HG02870 (cell line): ENCODE measurements around the gene SYMPK.
A peak's percentile ranks its signal among the peaks of the same experiment; 100 is the strongest.
"Not testable (repeated sequence)": the region's sequence is repeated elsewhere in the genome, so short reads cannot be mapped to it uniquely, and the experiment has no call there.

ENCODE experiments used
- ATAC-seq: cut with Tn5 transposase; IDR thresholded peaks from one replicate; pipeline ENCODE4 v1.9.1; 2021; ENCODE audit warnings: mild to moderate bottlenecking, moderate library complexity; ENCODE audit not compliant: unreplicated experiment

The SYMPK gene

DNA sequence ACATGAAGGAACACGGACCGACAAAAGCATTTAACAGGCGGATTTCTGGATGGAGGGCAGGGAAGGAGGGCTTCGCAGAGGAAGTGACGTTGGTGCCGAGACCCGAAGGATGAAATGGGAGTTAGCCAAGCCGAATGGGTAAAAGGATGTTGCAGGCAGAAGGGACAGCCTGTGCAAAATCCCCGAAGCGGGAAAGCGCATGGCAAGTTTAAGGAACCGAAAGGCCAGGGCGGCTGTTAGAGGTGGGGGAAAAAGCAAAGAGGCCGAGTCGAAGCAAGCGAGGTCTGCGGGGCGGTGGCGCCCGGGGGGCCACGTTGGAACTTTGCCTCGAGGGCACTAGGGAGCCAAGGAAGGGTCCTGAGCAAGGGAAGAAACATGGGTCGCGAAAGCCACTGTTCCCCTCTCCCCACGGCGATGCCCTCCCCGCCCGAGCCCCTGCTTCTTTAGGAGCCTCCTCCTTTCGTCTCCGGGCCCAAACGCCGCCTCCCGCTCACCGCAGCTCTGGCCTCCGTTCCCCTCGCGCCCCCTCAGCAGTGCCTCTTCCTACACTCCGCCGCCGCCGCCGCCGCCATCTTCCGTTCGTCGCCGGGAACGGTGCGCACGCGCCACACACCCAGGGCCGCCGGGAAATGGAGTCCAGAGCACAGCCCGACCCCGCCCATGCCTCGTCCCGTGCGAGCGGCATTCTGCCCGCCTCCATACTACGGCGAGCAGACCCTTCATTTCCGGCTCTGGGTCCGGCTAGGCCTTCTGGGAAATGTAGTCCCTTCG, at the start of gene SYMPK:
TSS of gene SYMPK (minus strand) at position 584 of the 771 bp plus-strand sequence. CDS start 8,652 bp downstream, outside the sequence.
- peak; percentile 91 for ATAC-seq

DNA sequence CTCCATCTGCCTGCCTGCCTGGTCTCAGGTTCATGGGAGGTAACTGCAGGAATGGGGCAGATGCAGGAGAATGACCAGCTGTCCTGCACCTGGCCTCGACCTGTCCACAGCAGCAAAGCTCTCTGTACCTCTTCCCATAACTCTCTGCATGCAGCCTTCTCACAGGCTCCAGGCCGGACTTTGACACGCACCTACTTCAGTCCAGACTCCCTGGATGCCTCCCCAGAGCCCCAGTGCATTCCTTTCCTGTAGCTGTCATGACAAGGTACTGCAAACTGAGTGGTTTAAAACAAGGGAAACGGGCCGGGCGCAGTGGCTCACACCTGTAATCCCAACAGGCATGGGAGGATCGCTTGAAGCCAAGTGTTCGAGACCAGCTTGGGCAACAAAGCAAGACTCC, 48.3 kb upstream of the SYMPK start:
- ATAC-seq: no peak

DNA sequence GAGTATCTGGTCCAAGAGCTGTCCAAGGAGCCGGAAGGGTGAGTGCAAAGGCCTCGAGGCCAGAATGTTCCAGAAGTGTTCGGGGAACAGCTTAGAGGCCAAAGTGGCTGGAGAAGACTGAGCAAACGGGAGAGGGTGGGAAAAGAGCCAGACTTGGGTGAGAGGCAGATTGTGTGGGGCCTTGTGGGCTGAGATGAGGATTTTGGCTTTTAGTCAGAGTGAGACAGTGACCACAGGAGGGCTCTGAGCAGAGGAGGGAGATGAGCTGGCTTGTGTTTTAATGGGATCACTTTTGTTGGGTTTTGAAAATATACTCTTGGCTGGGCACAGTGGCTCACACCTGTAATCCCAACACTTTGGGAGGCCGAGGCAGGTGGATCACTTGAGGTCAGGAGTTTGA, 46.0 kb upstream of the SYMPK start:
- no peak for ATAC-seq

DNA sequence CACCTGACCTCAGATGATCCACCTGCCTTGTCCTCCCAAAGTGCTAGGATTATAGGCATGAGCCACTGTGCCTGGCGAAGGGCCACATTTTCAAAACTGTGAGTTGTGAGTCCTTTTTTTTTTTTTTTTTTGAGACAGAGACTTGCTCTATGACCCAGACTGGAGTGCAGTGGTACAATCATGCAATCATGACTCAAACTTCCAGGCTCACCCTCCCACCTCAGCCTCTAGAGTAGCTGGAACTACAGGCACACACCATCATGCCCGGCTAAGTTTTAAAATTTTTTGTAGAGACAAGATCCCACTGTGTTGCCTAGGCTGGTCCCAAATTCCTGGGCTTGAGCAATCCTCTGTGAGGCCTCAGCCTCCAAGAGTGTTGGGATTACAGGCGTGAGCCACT, 43.3 kb upstream of the SYMPK start:
- ATAC-seq: no peak

DNA sequence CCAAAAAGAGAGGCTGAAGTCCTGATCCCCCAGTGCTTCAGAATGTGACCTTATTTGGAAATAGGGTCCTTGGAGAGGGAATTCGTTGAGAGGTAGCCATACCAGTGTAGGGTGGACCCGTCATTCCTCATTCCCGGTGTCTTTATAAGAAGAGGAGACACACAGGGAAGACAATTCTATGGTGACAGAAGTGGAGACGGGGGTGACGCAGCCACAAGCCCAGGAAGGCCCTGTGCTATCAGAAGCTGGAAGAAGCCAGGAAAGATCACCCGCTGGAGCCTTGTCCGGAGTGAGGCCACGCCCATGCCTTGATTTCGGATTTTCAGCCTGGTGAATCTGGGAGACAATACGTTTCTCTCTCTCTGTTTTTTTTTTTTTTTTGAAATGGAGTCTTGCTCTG, 42.1 kb upstream of the SYMPK start:
- ATAC-seq: no peak

DNA sequence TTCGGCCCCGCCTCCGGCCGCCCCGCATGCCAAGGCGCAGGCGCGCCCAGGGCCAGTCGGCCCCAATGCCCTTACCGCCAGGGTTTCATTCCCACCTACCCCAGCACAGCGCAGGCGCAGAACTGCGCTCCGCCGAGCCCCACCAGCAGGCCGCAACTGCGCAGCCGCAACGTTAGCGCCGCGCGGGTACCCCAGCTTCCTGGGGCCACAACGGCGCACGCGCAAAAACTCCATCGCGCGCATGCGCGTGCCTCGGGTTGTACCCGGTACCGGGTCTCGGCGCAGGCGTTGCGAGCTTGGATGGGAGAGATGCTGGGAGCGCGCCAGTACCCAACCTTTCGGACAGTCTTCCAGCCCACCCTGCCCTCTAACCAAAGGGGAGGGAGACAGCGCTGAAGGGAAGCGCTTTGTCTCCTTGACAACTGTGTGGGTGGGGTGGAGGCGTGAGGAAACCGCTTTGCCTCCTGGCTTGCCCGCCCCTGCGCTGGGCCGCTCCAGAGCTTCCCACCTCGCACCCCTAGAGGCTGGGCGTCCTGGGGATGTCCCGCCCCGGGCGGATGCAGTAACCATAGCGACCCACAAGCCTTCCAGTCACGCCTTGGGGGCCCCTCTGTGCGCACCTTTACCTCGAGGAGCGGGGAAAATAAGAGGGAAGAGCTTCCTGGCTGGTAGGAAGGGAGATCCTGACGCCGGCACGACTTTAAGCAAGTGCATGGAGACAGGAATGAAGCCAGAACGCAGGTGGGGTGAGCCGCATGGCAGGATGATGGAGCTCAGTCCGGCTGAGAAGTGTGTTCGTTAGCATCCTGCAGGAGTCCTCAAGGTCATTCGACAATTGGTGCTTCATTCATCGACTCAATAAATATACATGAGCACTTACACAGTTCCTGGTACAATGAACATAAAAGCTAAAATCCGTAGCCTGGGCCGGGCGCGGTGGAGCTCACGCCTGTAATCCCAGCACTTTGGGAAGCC, 40.0 kb upstream of the SYMPK start:
- ATAC-seq: peak; percentile 87

DNA sequence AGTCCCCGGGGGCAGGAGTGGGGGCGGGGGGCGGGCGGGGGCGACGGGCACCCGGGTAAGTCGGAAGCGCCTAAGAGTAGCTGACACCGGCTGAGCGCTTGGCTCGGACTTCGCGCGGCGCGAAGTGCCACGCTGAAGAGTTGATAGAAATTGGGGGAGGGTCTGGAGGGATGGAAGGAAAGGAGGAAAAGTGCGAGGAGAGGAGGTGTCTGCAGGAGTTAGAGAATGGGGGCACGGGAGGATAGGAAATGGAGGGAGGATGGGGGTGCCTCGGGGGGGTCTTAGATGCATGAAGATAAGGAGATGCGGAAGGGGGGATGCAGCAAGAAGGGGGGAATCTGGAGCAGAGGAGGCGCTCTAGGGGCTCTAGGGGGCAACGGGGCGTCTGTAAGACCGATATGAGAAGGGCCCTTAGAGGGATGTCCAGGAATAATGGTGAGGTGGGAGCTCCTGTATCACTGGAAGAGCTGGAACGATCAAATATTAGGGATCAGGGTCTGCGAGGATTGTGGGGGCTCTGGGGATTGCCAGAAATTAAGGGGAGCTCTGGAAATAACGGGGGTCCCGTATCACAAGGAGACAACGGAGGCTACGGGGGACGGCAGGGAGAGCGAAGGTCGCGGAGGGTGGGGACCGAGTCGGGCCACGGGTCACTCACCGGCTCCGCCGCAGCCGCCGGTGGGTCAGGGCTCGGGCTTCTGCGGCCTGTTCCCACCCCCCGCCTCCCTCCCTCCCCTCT, 39.1 kb upstream of the SYMPK start, which contains the start of gene MYPOP:
TSS of gene MYPOP (minus strand) at position 702 of the 739 bp plus-strand sequence. CDS start 840 bp downstream, outside the sequence.
- ATAC-seq: no peak

DNA sequence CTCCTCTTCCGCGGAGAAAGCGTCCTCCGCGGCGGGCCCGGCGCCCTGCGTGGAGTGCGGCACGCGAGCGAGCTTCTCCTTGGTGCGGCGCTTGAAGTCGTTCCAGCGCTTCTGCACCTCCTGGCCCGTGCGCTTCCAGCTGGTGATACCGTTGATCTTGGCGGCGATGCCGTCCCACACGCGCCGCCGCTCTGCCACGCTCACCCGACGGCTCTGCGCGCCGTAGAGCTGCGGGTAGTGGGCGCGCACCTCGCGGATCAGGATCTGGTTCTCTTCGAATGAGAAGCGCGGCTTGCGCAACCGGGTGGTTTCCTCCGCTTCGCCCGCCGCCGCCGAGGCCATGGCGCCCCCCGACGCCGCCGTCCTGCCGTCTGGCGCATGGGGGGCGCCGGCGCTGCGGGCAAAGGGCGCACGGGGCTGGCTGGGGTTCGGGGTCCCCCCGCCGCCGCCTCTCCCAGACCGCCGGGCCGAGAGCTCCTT, 38.5 kb upstream of the SYMPK start:
- ATAC-seq: no peak

DNA sequence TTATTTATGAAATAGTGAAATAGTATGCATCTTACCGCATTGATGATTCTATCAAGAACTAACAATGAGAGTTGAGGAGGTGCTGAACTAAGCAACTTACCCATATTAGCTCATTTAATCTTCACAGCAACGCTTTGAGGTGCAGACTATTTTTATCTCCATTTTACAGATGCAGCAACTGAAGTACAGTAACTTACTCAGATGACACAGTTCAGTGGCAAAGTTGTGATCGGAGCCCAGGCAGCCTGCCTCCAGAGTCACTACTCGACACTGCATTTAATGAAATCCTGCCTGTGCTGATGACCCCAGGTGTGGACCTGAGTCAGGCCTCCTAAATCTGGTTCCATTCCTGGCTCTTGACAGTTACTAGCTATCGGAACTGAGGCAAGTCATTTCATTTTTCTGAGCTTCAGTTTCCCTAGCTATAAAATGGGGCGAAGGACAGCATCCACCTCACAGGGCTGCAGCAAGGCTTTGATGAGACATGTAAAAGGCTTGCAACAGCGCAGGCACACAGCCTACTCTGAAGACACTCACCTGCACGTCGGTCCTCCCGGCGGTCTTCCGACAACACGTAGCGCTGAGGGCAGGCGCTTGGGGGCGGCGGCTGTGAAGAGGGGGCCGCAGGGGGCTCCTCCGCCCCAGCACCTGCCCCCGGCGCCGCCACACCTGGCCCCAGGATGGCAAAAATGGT, 37.9 kb upstream of the SYMPK start:
- ATAC-seq: no peak

DNA sequence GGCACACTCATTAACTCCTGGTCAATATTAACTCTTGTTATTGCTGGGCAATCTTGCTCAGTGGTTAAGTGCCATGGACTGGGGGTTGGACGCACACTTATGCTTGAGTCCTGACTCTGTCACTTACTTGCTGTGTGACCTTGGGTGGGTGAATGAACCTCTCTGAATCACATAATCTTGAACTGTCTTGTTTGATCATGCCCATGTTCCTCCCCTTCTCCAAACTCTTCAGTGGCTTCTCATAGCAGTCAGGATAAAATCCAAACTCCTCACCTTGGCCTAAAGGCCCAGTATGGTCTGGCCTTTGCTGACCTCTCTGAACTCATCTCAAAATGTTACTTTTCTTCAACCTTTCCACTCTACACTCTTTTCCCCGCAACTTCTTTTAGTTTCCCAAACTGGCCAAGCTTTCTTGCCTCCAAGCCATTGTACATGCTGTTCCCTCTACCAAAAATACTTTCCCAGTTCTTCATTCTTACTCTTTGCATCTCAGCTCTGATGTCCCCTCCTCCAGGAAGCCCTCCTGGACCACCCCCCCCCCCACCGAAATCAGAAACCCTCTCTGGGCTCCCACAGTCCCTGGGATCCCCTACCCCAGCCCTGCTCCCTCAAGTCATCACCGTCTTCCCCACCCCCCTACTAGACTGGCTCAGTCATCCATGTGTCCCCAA, 37.1 kb upstream of the SYMPK start:
- no peak for ATAC-seq

DNA sequence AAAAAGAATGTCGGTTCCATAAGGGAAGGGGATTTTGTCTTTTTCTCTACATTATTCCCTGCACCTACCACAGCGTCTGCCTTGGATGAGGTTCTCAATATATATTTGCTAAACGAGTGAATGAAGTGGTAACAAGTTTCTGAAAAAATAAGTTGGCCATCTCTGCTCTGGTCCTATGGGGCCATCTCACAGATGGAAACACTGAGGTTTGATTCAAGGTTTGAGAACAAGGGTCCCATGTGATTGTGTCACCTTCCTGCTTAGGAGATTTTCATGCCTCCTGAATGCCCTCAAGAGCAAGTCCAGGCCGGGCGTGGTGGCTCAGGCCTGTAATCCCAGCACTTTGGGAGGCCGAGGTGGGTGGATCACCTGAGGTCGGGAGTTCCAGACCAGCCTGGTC, 36.3 kb upstream of the SYMPK start:
- no peak for ATAC-seq

DNA sequence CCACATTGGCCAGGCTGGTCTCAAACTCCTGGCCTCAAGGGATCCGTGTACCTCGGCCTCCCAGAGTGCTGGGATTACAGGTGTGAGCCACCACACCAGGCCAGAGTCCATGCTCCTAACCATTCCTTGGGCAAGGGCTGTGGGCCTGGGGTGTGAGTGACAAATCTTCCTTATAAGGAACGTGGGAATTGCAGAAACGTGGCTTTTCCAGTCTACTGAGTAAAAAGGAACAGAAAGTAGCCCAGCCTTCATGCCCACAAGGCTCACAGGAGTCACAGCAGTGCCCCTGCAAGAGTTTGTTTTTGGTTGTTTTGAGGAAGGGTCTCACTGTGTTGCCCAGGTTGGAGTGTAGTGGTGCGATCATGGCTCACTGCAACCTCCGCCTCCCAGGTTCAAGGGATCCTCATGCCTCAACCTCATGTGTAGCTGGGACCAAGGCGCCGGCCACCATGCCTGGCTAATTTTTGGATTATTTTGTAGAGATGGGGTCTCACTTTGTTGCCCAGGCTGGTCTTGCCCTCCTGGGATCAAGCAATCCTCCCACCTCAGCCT, 34.4 kb upstream of the SYMPK start:
- ATAC-seq: no peak

DNA sequence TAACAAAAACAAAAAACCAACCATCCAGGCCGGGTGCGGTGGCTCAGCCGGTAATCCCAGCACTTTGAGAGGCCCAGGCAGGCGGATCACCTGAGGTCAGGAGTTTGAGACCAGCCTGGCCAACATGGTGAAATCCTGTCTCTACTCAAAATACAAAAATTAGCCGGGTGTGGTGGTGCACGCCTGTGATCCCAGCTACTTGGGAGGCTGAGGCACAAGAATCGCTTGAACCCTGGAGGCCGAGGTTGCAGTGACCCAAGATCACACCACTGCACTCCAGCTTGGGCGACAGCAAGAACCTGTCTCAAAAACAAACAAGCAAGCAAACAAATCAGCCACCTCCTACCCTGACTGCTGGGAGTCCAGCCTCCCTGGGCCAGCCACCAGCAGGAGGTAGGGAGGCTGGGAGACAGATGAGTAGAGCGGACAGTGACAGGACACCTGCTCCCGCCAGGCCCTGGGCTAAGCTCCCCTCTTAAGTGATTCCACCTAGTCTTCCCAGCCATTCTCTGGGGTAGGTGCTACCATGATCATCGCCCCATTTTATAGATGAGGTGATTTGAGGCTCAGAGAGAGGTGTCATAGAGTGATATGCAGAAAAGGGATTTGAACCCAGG, 33.1 kb upstream of the SYMPK start:
- not testable (repeated sequence) for ATAC-seq

DNA sequence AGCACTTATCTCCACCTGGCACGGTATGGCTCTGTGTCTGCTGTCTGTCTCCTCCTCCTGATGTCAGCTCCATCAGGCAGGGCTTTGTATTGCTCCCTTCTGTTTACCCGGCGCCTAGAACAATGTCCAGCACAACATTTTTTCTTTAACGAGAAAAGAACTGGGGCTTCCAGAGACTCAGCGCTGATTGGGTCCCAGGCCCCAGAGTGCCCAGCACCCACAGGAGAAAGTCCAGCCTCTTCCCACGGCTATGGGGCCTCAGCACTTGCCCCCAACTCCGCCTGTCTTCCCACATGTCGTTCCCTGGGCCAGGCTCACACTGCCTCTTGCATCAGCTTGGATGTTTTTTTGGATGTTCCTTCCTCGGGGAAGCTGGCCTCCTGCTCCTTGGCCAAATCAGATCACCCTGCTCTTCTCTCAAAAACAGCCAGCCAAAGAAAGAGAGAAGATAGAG, 32.6 kb upstream of the SYMPK start:
- no peak for ATAC-seq

DNA sequence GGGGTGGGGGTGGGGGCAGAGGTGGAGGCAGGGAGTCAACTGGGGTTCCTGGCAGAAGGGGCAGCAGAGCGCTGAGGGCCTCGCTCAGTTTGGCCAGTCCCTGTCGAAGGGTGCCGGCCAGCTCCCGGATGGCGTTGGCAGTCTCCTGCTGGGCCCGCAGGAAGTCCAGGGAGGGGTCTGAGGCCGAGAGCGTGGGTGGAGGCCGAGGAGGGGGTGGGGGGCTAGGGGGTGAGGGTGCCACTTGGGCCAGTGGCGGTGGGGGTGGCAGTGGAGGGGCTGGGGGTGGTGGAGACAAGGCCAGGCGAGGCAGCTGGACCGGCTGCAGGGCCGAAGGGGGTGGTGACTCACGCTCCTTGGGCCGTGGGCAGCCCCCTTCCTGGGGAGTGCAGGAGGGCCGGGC, 27.9 kb upstream of the SYMPK start:
- ATAC-seq: no peak

DNA sequence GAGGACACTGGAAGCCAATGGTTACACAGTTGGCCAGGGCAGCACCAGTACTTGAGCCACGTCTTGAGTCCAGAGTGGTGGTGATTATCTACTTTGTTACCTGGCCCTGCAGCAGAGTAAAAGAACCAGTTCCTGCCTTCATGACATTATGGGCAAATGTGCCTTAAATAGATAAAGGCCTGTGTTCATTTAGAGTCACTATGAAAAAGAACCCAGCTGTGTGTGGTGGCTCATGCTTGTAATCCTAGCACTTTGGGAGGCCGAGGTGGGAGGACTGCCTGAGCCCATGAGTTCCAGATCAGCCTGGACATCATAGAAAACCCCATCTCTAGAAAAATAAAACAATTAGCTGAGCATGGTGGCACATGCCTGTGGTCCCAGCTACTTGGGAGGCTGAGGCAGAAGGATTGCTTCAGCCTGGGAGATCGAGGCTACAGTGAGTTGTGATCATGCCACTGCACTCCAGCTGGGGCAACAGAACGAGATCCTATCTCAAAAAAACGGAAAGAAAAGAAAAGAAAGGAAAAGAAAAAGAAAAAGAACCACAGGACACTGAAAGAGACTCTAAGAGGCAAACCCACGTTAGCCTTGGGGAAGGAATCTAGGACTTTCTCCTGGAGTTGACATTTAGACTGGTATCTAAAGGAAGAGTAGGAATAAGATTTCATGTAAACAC, 26.4 kb upstream of the SYMPK start:
- no peak for ATAC-seq

DNA sequence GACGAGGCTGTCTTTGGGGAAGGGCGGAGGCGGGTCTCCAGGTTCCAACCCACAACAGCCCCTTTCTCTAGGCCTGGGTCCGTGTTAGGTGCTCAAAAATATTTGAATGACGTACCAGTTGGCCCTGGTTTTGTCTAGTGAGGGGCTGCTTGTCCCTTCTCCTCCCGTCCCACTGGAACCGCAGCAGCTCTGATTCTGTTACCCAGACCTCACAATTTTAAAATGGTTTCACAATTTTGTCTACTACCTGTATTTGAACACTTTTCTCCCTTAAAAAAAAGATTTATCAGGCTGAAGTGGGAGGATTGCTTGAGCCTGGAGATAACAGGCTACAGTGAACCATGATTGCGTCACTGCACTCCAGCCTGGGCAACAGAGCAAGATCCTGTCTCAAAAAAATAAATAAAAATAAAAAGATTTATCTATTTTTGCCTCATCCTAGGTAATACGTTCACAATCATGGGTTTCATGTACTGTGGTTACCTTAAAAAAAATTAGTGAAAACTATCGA, 24.3 kb upstream of the SYMPK start:
- no peak for ATAC-seq
